GM18508 (cell line): ENCODE results near the gene TM2D3.

ENCODE experiments used
- ATAC-seq: cut with Tn5 transposase; IDR thresholded peaks from one replicate; pipeline ENCODE4 v1.9.1; 2021; ENCODE audit warnings: moderate number of reproducible peaks; ENCODE audit not compliant: insufficient read depth, unreplicated experiment

Gene TM2D3

GRCh38 chr15:101652098-101652785 lies at the start of gene TM2D3:
TM2D3 (minus strand) TSS chr15:101652381; CDS start chr15:101652361, 20 bp downstream.
- peak; percentile 69 for ATAC-seq

- no peak for ATAC-seq
These were observed 46.1 kb upstream of the TM2D3 start for GRCh38 chr15:101698314-101698713.

- ATAC-seq, result no peak
These were observed 45.3 kb upstream of the TM2D3 start for GRCh38 chr15:101697488-101697887.

GRCh38 chr15:101696829-101697228 lies 44.6 kb upstream of the TM2D3 start:
- ATAC-seq, result no peak

- no peak for ATAC-seq
These were observed 42.1 kb upstream of the TM2D3 start for GRCh38 chr15:101694261-101694660.

- no peak for ATAC-seq
These were observed 40.8 kb upstream of the TM2D3 start for GRCh38 chr15:101692801-101693598.

GRCh38 chr15:101689901-101690300 lies 37.7 kb upstream of the TM2D3 start:
- ATAC-seq, result no peak

GRCh38 chr15:101686718-101687117 lies 34.5 kb upstream of the TM2D3 start:
- ATAC-seq, result no peak

GRCh38 chr15:101684877-101685276 lies 32.7 kb upstream of the TM2D3 start:
- ATAC-seq, result no peak

GRCh38 chr15:101684384-101684783 lies 32.2 kb upstream of the TM2D3 start:
- ATAC-seq, result no peak

- no peak for ATAC-seq
These were observed 27.6 kb upstream of the TM2D3 start for GRCh38 chr15:101679806-101680205.

GRCh38 chr15:101676921-101677329 lies 24.7 kb upstream of the TM2D3 start:
- ATAC-seq, result no peak

GRCh38 chr15:101675796-101676582 lies 23.8 kb upstream of the TM2D3 start:
- no peak for ATAC-seq

- no peak for ATAC-seq
These were observed 22.8 kb upstream of the TM2D3 start for GRCh38 chr15:101675015-101675414.

GRCh38 chr15:101672298-101672697 lies 20.1 kb upstream of the TM2D3 start:
- no peak for ATAC-seq

- no peak for ATAC-seq
These were observed 17.6 kb upstream of the TM2D3 start for GRCh38 chr15:101669744-101670143.

GRCh38 chr15:101667881-101668280 lies 15.7 kb upstream of the TM2D3 start:
- no peak for ATAC-seq

- no peak for ATAC-seq
These were observed 12.2 kb upstream of the TM2D3 start for GRCh38 chr15:101664303-101664913.

- no peak for ATAC-seq
These were observed 10.0 kb upstream of the TM2D3 start for GRCh38 chr15:101662203-101662602.

GRCh38 chr15:101660005-101660404 lies 7.8 kb upstream of the TM2D3 start:
- ATAC-seq, result no peak
